MCF 10A (cell line): ENCODE results near the gene CALB2. TPM values are rescaled to one million over a fixed set of nuclear protein-coding genes. Genes with fewer than 3 reads are reported as not detected.

ENCODE experiments used
- BruUV-seq: library from RNA; stranded (reverse); fragments of 400-500 nt; replicated peaks from 2 replicates; lab custom pipeline; 2021; lab: Mats Ljungman, UMichigan
- CTCF ChIA-PET: fragments of 300-600 bp; sonication (Branson Sonifier 250); formaldehyde crosslinking; extraction: SDS; loops from one replicate; lab custom pipeline; 2021; ENCODE audit warnings: antibody characterized with exemption, inconsistent platforms; lab: Yijun Ruan, JAX
- POLR2A ChIA-PET: fragments of 300-600, 350-650 bp; sonication (Branson Sonifier 250); formaldehyde crosslinking; extraction: SDS; loops from one replicate; lab custom pipeline; 2020; ENCODE audit warnings: antibody characterized with exemption, inconsistent platforms; lab: Yijun Ruan, JAX
- DNase-seq: peaks from one replicate; pipeline ENCODE4 v3.0.0-alpha.2; 2018; ENCODE audit not compliant: unreplicated experiment
- H3K27ac Mint-ChIP-seq: one replicate; pipeline ENCODE4 v1.8.0; 2022; ENCODE audit warnings: mild to moderate bottlenecking, low read depth, mixed read lengths; ENCODE audit not compliant: unreplicated experiment
- H3K27me3 Mint-ChIP-seq: one replicate; pipeline ENCODE4 v1.8.0; 2022; ENCODE audit warnings: mixed read lengths; ENCODE audit not compliant: insufficient read depth, unreplicated experiment
- H3K36me3 Mint-ChIP-seq: one replicate; pipeline ENCODE4 v1.8.0; 2022; ENCODE audit warnings: mild to moderate bottlenecking, moderate library complexity, mixed read lengths; ENCODE audit not compliant: insufficient read depth, unreplicated experiment
- H3K4me1 Mint-ChIP-seq: one replicate; pipeline ENCODE4 v1.8.0; 2022; ENCODE audit warnings: mixed read lengths; ENCODE audit not compliant: insufficient read depth, unreplicated experiment
- H3K4me3 Mint-ChIP-seq: one replicate; pipeline ENCODE4 v1.8.0; 2022; ENCODE audit warnings: mild to moderate bottlenecking, moderate library complexity, mixed read lengths; ENCODE audit not compliant: unreplicated experiment
- H3K9me3 Mint-ChIP-seq: one replicate; pipeline ENCODE4 v1.8.0; 2022; ENCODE audit warnings: mixed read lengths; ENCODE audit not compliant: unreplicated experiment
- CTCF ChIP-seq: fragments of 200-600 bp; IDR thresholded peaks from one replicate; pipeline ENCODE4 v1.8.0; 2022; ENCODE audit warnings: antibody characterized with exemption, mild to moderate bottlenecking; ENCODE audit not compliant: unreplicated experiment
- intact Hi-C: fragments of 100-400 bp; cut with micrococcal nuclease; formaldehyde crosslinking; loops from 2 replicates; pipeline ENCODE4 v1.14.1; 2022
- total RNA-seq: library from RNA; stranded (reverse); gene quantifications from 2 replicates; pipeline ENCODE4 v1.2.3, GENCODE V29; 2022

CALB2 gene
- total RNA-seq, 1 experiment from 2014 or later, result 0.23 TPM

DNA sequence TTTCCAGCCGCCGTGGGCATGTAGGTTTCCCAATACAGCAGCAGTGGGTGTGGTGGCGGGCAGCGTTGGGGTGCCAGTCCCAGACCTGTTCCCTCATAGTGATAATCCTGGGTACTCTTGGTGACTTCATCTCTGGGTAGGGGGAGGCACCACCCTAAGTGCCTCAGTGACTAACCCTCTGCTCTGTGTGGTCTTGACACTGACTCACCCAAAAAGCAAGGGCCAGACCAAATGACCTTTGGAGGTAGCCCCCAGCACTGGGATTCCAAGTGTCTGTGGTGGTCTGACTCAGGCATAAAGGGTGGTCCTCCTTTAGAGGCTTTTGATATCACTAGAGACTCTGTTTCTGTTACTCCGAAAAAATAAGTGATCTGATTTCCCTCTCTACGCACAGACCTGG lies 908 bp downstream of the CALB2 start:
- Mint-ChIP-seq H3K4me3 (no peak overlapping the region), H3K27ac (no peak overlapping the region), H3K4me1 (peaks cover 12% of the 10 kb centered on the region), H3K27me3 (peaks cover 12% of the 10 kb centered on the region), H3K9me3 (no peaks in the 10 kb centered on the region), H3K36me3 (peaks cover 5% of the 10 kb centered on the region)
- intact Hi-C loops, result no loop called here
- ChIA-PET CTCF (interaction anchor here (0.6 to 3.8 kb wide), 15 partner anchors 10 to 252 kb away, joined by 3 to 36 read pairs (median 4); no protein-coding TSS in a partner anchor), POLR2A (no interaction called here)
- no peak for DNase-seq
- no peak for TF ChIP-seq CTCF
- BruUV-seq, result no TSS peak

- Mint-ChIP-seq H3K36me3 (peaks cover 5% of the 10 kb centered on the region), H3K9me3 (no peaks in the 10 kb centered on the region), H3K27me3 (peaks cover 8% of the 10 kb centered on the region), H3K27ac (no peak overlapping the region), H3K4me3 (no peak overlapping the region), H3K4me1 (peaks cover 12% of the 10 kb centered on the region)
- POLR2A ChIA-PET, result interaction anchor here (0.6 to 0.9 kb wide), 2 partner anchors 20 to 71 kb away, joined by 3 read pairs; partner anchors contain the start of gene CMTR2
- no TSS peak for BruUV-seq
- intact Hi-C loops, result no loop called here
- no peak for TF ChIP-seq CTCF
- DNase-seq, result peak; percentile 78
- CTCF ChIA-PET, result interaction anchor here (0.6 to 3.5 kb wide), 6 partner anchors 13 to 152 kb away, joined by 3 to 12 read pairs (median 4); no protein-coding TSS in a partner anchor
These were observed 1.9 kb downstream of the CALB2 start for GRCh38 chr16:71360378-71360777.

GRCh38 chr16:71364133-71364681 lies 5.7 kb downstream of the CALB2 start:
- BruUV-seq, result no TSS peak
- DNase-seq, result no peak
- Mint-ChIP-seq H3K4me1 (peaks cover 12% of the 10 kb centered on the region), H3K9me3 (no peaks in the 10 kb centered on the region), H3K4me3 (no peak overlapping the region), H3K27me3 (peaks cover 12% of the 10 kb centered on the region), H3K27ac (no peak overlapping the region), H3K36me3 (peaks cover 5% of the 10 kb centered on the region)
- CTCF ChIA-PET, result interaction anchor here (0.6 to 1.1 kb wide), 2 partner anchors 24 to 83 kb away, joined by 4 to 5 read pairs; no protein-coding TSS in a partner anchor
- no peak for TF ChIP-seq CTCF
- POLR2A ChIA-PET, result no interaction called here
- intact Hi-C loops, result no loop called here

GRCh38 chr16:71365021-71365420 lies 6.5 kb downstream of the CALB2 start:
- CTCF ChIA-PET, result interaction anchor here (0.6 kb wide), 1 partner anchor 83 kb away, joined by 5 read pairs; no protein-coding TSS in a partner anchor
- TF ChIP-seq CTCF, result no peak
- Mint-ChIP-seq H3K36me3 (peaks cover 5% of the 10 kb centered on the region), H3K4me3 (no peak overlapping the region), H3K4me1 (peaks cover 10% of the 10 kb centered on the region), H3K9me3 (no peaks in the 10 kb centered on the region), H3K27ac (no peak overlapping the region), H3K27me3 (peaks cover 20% of the 10 kb centered on the region)
- intact Hi-C loops, result no loop called here
- POLR2A ChIA-PET, result no interaction called here
- DNase-seq, result no peak
- no TSS peak for BruUV-seq
